CD4-positive, alpha-beta memory T cell (primary cell): ENCODE data around the gene C11orf42. TPM values are rescaled to one million over a fixed set of nuclear protein-coding genes. Genes with fewer than 3 reads are reported as not detected.

ENCODE experiments used
- CTCF ChIA-PET: fragments of 350-600 bp; sonication (Branson Sonifier 250); formaldehyde crosslinking; loops from one replicate; lab custom pipeline; 2021; ENCODE audit warnings: inconsistent platforms; ENCODE audit not compliant: partially characterized antibody; lab: Charles Lee
- POLR2A ChIA-PET: fragments of 350-600 bp; sonication (Branson Sonifier 250); formaldehyde crosslinking; loops from one replicate; lab custom pipeline; 2021; ENCODE audit not compliant: partially characterized antibody; lab: Charles Lee
- DNase-seq, 5 donors: peaks; one replicate each; pipeline versions ENCODE4 v3.0.0 to v3.0.0-alpha.2; 2020 to 2022; ENCODE audit warnings: mixed read lengths in 1 of 5
- H3K27ac ChIP-seq: one replicate; pipeline ENCODE4 v1.7.0; 2013; ENCODE audit warnings: low read depth, low read length
- H3K27me3 ChIP-seq: 2 replicates; pipeline ENCODE4 v1.7.0; 2013; ENCODE audit warnings: mild to moderate bottlenecking, low read length, moderate library complexity; ENCODE audit not compliant: insufficient read depth
- H3K36me3 ChIP-seq: 2 replicates; pipeline ENCODE4 v1.7.0; 2013; ENCODE audit warnings: mild to moderate bottlenecking, low read length, moderate library complexity; ENCODE audit not compliant: insufficient read depth
- H3K4me1 ChIP-seq: 2 replicates; pipeline ENCODE4 v1.7.0; 2013; ENCODE audit warnings: mild to moderate bottlenecking, low read length, moderate library complexity; ENCODE audit not compliant: insufficient read depth
- H3K4me3 ChIP-seq, 2 donors: one replicate each; pipeline ENCODE4 v1.7.0; 2013; ENCODE audit warnings: low read length in 2 of 2, mild to moderate bottlenecking in 1 of 2
- H3K9me3 ChIP-seq, 2 donors: one replicate each; pipeline ENCODE4 v1.7.0; 2013; ENCODE audit warnings: low read length in 2 of 2, control low read depth in 1 of 2; ENCODE audit not compliant: control insufficient read depth in 1 of 2
- H3K27ac Mint-ChIP-seq, 7 donors: one replicate each; pipeline ENCODE4 v1.8.0; 2020 to 2021; ENCODE audit warnings: mixed read lengths in 7 of 7, mild to moderate bottlenecking in 6 of 7, inconsistent platforms in 3 of 7, moderate library complexity in 3 of 7
- H3K27me3 Mint-ChIP-seq, 2 donors: one replicate each; pipeline ENCODE4 v1.8.0; 2020 to 2021; ENCODE audit warnings: mixed read lengths in 2 of 2
- H3K36me3 Mint-ChIP-seq, 2 donors: one replicate each; pipeline ENCODE4 v1.8.0; 2020 to 2021; ENCODE audit warnings: mixed read lengths in 2 of 2, inconsistent platforms in 1 of 2, mild to moderate bottlenecking in 1 of 2
- H3K4me1 Mint-ChIP-seq, 4 donors: one replicate each; pipeline ENCODE4 v1.8.0; 2020 to 2021; ENCODE audit warnings: mixed read lengths in 4 of 4, mild to moderate bottlenecking in 1 of 4
- H3K4me3 Mint-ChIP-seq, 8 donors: one replicate each; pipeline ENCODE4 v1.8.0; 2020 to 2021; ENCODE audit warnings: mixed read lengths in 8 of 8, mild to moderate bottlenecking in 7 of 8, moderate library complexity in 6 of 8, inconsistent platforms in 3 of 8
- H3K9me3 Mint-ChIP-seq, 8 donors: one replicate each; pipeline ENCODE4 v1.8.0; 2020 to 2021; ENCODE audit warnings: mixed read lengths in 8 of 8, mild to moderate bottlenecking in 5 of 8, inconsistent platforms in 3 of 8, moderate library complexity in 1 of 8
- intact Hi-C: fragments of 100-400 bp; cut with micrococcal nuclease; formaldehyde crosslinking; loops from one replicate; pipeline ENCODE4 v1.15.1; 2023
- polyA plus RNA-seq, 2 donors: library from polyadenylated mRNA; unstranded; fragments of 300-500 nt; fragmentation: Illumina TruSeq; gene quantifications; one replicate each; pipeline ENCODE4 v1.2.3, GENCODE V29; 2021
- total RNA-seq, 2 experiments: library from RNA; stranded (reverse); gene quantifications; one replicate each; pipeline ENCODE4 v1.2.3, GENCODE V29; 2021

The C11orf42 gene
- total and polyA plus RNA-seq, 4 experiments from 2014 or later, result not detected

GRCh38 chr11:6197466-6198200 lies 7.7 kb upstream of the C11orf42 start:
- H3K27ac Mint-ChIP-seq, result no peak overlapping the region
- peaks cover 2 to 21% (median 10%) of the 10 kb centered on the region in 4 donors for H3K4me1 Mint-ChIP-seq
- intact Hi-C loops, result no loop called here
- DNase-seq, result no peak
- Histone ChIP-seq H3K36me3 (no peaks in the 10 kb centered on the region), H3K27me3 (no peaks in the 10 kb centered on the region), H3K4me1 (peaks cover 2% of the 10 kb centered on the region), H3K4me3 (no peak overlapping the region), H3K9me3 (no peaks in the 10 kb centered on the region), H3K27ac (no peak overlapping the region)
- no peaks in the 10 kb centered on the region for H3K27me3 Mint-ChIP-seq
- no peak overlapping the region for H3K4me3 Mint-ChIP-seq
- ChIA-PET CTCF (no interaction called here), POLR2A (no interaction called here)
- no peaks in the 10 kb centered on the region for H3K36me3 Mint-ChIP-seq
- H3K9me3 Mint-ChIP-seq, result peaks cover 0 to 1% (median 0%) of the 10 kb centered on the region in 8 donors

- no peak within 1 kb of the TSS for H3K4me3 Mint-ChIP-seq
- H3K9me3 ChIP-seq, result no peaks in the 10 kb centered on the region
- peaks cover 18% of the 10 kb centered on the region for H3K4me1 ChIP-seq
- no peak within 1 kb of the TSS for H3K4me3 ChIP-seq
- intact Hi-C loops, result no loop called here
- peaks cover 18 to 38% (median 25%) of the 10 kb centered on the region in 4 donors for H3K4me1 Mint-ChIP-seq
- peak within 1 kb of the TSS in 2 of 7 donors; percentile 20 to 43 for H3K27ac Mint-ChIP-seq
- ChIA-PET POLR2A (no interaction called here), CTCF (no interaction called here)
- H3K36me3 Mint-ChIP-seq, result no peaks in the 10 kb centered on the region
- H3K27ac ChIP-seq, result no peak within 1 kb of the TSS
- H3K27me3 ChIP-seq, result no peaks in the 10 kb centered on the region
- no peak for DNase-seq
- H3K36me3 ChIP-seq, result no peaks in the 10 kb centered on the region
- H3K9me3 Mint-ChIP-seq, result peaks cover 0 to 1% (median 0%) of the 10 kb centered on the region in 8 donors
- no peaks in the 10 kb centered on the region for H3K27me3 Mint-ChIP-seq
Observed at GRCh38 chr11:6199174-6199810, 6.1 kb upstream of the C11orf42 start, which contains the start of gene OR52W1. Gene OR52W1, plus strand, starts transcription at chr11:6199224. Its CDS starts 0 bp downstream, at chr11:6199224.

GRCh38 chr11:6200975-6201374 lies 4.4 kb upstream of the C11orf42 start:
- DNase-seq, result no peak
- intact Hi-C loops, result no loop called here
- H3K27ac Mint-ChIP-seq, result peak overlapping the region in 3 of 7 donors; percentile 1 to 43 (median 23)
- Histone ChIP-seq H3K27ac (no peak overlapping the region), H3K36me3 (no peaks in the 10 kb centered on the region), H3K27me3 (no peaks in the 10 kb centered on the region), H3K9me3 (no peaks in the 10 kb centered on the region), H3K4me1 (peaks cover 18% of the 10 kb centered on the region), H3K4me3 (no peak overlapping the region)
- no peaks in the 10 kb centered on the region for H3K9me3 Mint-ChIP-seq
- ChIA-PET POLR2A (no interaction called here), CTCF (no interaction called here)
- peaks cover 22 to 49% (median 35%) of the 10 kb centered on the region in 4 donors for H3K4me1 Mint-ChIP-seq
- H3K36me3 Mint-ChIP-seq, result peaks cover 0 to 9% of the 10 kb centered on the region in 2 donors
- no peaks in the 10 kb centered on the region for H3K27me3 Mint-ChIP-seq
- no peak overlapping the region for H3K4me3 Mint-ChIP-seq

GRCh38 chr11:6201481-6201880 lies 3.9 kb upstream of the C11orf42 start:
- Histone ChIP-seq H3K9me3 (no peaks in the 10 kb centered on the region), H3K4me3 (no peak overlapping the region), H3K36me3 (no peaks in the 10 kb centered on the region), H3K4me1 (peaks cover 18% of the 10 kb centered on the region), H3K27ac (no peak overlapping the region), H3K27me3 (no peaks in the 10 kb centered on the region)
- Mint-ChIP-seq H3K27ac (no peak overlapping the region), H3K9me3 (no peaks in the 10 kb centered on the region), H3K4me1 (peaks cover 22 to 46% (median 33%) of the 10 kb centered on the region in 4 donors), H3K4me3 (no peak overlapping the region), H3K27me3 (no peaks in the 10 kb centered on the region), H3K36me3 (peaks cover 2 to 10% of the 10 kb centered on the region in 2 donors)
- POLR2A ChIA-PET, result no interaction called here
- intact Hi-C loops, result no loop called here
- CTCF ChIA-PET, result no interaction called here
- DNase-seq, result no peak

DNA sequence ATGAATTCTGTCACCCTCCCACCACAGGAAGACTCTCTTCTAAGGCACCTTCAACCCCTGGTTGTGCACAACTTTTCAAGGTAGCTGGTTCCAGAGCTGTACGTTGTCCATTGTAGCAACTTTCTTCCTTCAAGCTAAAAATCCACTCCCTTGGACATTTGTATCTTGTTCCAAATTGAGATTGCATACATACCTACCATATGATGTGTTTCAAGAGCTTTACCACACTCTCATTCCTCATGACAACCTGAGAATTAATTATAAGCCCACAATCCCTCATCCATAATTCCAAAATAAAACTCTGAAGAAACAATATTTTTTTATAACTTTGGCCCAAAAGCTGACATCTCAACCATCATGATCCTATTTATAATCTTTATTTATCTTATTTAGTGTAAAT lies 3.3 kb upstream of the C11orf42 start:
- H3K36me3 Mint-ChIP-seq, result peaks cover 5 to 16% of the 10 kb centered on the region in 2 donors
- H3K27ac Mint-ChIP-seq, result peak overlapping the region in 1 of 7 donors; percentile 0
- H3K9me3 Mint-ChIP-seq, result no peaks in the 10 kb centered on the region
- Histone ChIP-seq H3K27ac (no peak overlapping the region), H3K27me3 (no peaks in the 10 kb centered on the region), H3K36me3 (no peaks in the 10 kb centered on the region), H3K9me3 (no peaks in the 10 kb centered on the region), H3K4me1 (peaks cover 18% of the 10 kb centered on the region), H3K4me3 (no peak overlapping the region)
- H3K4me1 Mint-ChIP-seq, result peaks cover 22 to 44% (median 32%) of the 10 kb centered on the region in 4 donors
- no peak overlapping the region for H3K4me3 Mint-ChIP-seq
- ChIA-PET CTCF (no interaction called here), POLR2A (no interaction called here)
- intact Hi-C loops, result no loop called here
- DNase-seq, result no peak
- no peaks in the 10 kb centered on the region for H3K27me3 Mint-ChIP-seq

DNA sequence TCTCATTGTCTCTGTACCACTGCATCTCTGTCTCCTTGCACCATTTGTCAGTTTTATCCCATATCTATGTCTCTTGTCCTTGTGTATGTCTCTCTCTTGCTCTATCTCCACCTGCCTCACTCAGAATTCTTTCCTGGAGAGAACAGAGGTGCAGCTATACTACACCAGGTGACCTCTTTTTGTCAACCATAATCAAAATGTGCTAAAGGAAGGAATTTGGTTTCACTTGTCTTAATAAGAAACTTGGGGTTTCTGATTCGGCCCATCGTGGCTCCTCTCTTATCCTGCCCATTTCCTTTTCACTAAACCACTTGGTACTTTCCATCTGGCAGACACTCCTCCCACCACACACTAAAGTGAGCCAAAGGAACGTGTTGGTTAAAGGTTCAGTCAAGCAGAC lies 2.0 kb upstream of the C11orf42 start:
- CTCF ChIA-PET, result interaction anchor here (1.5 kb wide), 1 partner anchor 159 kb away, joined by 5 read pairs; no protein-coding TSS in a partner anchor
- H3K27ac Mint-ChIP-seq, result peak overlapping the region; percentile 1 to 83 (median 51)
- Histone ChIP-seq H3K9me3 (no peaks in the 10 kb centered on the region), H3K27ac (no peak overlapping the region), H3K36me3 (no peaks in the 10 kb centered on the region), H3K4me1 (peaks cover 18% of the 10 kb centered on the region), H3K4me3 (no peak overlapping the region), H3K27me3 (no peaks in the 10 kb centered on the region)
- intact Hi-C loops, result no loop called here
- POLR2A ChIA-PET, result no interaction called here
- no peaks in the 10 kb centered on the region for H3K9me3 Mint-ChIP-seq
- peak overlapping the region in 6 of 8 donors; percentile 2 to 58 (median 43) for H3K4me3 Mint-ChIP-seq
- H3K36me3 Mint-ChIP-seq, result peaks cover 5 to 23% of the 10 kb centered on the region in 2 donors
- DNase-seq, result peak in 4 of 5 donors; percentile 6 to 47 (median 32)
- no peaks in the 10 kb centered on the region for H3K27me3 Mint-ChIP-seq
- peaks cover 22 to 44% (median 32%) of the 10 kb centered on the region in 4 donors for H3K4me1 Mint-ChIP-seq

- H3K4me1 Mint-ChIP-seq, result peaks cover 22 to 48% (median 32%) of the 10 kb centered on the region in 4 donors
- CTCF ChIA-PET, result interaction anchor here (1.5 kb wide), 1 partner anchor 158 kb away, joined by 5 read pairs; no protein-coding TSS in a partner anchor
Observed at GRCh38 chr11:6204706-6205105, 651 bp upstream of the C11orf42 start.

More at GRCh38 chr11:6204706-6205105, 651 bp upstream of the C11orf42 start:
- intact Hi-C loops, result no loop called here
- POLR2A ChIA-PET, result interaction anchor here (0.6 kb wide), 1 partner anchor 198 kb away, joined by 3 read pairs; no protein-coding TSS in a partner anchor
- peaks cover 13 to 30% of the 10 kb centered on the region in 2 donors for H3K36me3 Mint-ChIP-seq
- H3K4me3 ChIP-seq, result no peak overlapping the region
- no peaks in the 10 kb centered on the region for H3K9me3 ChIP-seq
- no peaks in the 10 kb centered on the region for H3K27me3 Mint-ChIP-seq
- H3K36me3 ChIP-seq, result no peaks in the 10 kb centered on the region
- H3K27me3 ChIP-seq, result no peaks in the 10 kb centered on the region
- H3K4me1 ChIP-seq, result peaks cover 18% of the 10 kb centered on the region
- DNase-seq, result no peak
- no peak overlapping the region for H3K4me3 Mint-ChIP-seq
- H3K9me3 Mint-ChIP-seq, result no peaks in the 10 kb centered on the region
- no peak overlapping the region for H3K27ac ChIP-seq
- H3K27ac Mint-ChIP-seq, result peak overlapping the region in 2 of 7 donors; percentile 4 to 13
